Islet precursor cell (in vitro differentiated cells): ENCODE measurements around the gene WSCD2.

Source experiments
- DNase-seq: peaks from one replicate; pipeline ENCODE4 v3.0.0-alpha.2; 2018

WSCD2 gene

DNA sequence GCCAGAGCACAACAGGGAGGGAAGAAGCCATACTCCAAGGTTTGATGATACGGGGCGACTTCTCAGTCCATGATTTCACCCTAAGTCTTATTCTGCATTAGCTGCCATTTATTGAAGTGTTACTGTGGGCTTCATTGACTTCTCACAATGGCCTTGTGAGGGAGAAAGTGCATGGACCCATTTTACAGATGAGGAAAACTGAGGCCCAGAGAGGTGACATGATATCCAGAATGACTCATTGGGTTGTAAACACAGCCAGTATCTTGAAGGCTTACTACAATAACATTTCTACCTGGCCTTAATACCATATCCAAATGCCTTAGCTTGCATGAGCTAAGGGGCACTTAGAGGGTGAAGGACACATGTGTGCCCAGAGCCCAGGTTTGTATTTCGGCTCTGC, 109.4 kb downstream of the WSCD2 start:
- no peak for DNase-seq

DNA sequence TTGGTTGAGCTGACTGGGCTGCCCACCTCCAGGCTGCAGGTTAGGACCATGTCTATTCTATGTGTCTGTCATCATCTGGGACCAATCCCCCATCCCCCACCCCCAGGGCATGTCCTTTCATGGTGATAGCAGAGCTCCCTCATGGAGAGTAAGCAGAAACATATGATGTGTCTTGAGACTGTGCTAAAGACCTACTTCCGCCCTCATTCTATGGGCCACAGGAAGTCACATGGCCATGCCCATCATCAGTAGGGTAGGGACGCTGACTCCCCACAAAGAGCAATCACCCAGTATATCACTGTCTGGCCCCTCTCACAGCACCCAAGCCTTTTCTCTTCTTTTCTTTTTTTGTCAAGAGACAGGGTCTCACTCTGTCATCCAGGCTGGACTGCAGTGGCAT, 110.3 kb downstream of the WSCD2 start:
- no peak for DNase-seq

DNA sequence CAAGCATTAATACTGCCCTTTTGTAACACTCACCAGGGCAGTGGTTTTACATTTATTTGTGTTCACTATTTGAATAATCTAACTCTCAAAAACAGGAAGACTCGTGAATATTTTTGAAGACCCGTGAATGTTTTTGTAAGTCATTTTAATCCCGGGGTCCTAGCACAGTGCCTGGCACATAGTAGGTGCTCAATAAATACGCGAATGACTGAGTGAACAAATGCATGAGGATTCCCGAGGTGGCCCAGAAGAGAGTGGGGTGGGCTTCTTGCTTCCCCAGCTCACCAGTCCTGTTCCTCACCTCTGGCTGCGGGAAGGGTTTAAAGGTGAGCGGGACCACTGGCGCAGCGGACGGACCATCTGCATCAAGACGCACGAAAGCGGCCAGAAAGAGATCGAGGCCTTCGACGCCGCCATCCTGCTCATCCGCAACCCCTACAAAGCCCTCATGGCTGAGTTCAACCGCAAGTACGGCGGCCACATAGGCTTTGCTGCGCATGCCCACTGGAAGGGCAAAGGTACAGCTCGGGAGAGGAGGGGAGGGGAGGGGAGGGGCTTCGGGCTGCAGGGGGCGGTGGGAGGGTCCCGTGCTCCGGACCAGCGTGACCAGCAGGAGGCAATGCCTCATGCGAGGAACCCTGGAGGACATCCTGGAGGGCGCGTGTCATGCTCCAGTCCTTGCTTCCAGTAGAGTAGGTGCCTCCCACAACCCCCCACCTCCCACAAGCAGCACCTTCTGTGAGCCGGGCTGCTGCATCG, 111.1 kb downstream of the WSCD2 start:
- peak; percentile 74 for DNase-seq

DNA sequence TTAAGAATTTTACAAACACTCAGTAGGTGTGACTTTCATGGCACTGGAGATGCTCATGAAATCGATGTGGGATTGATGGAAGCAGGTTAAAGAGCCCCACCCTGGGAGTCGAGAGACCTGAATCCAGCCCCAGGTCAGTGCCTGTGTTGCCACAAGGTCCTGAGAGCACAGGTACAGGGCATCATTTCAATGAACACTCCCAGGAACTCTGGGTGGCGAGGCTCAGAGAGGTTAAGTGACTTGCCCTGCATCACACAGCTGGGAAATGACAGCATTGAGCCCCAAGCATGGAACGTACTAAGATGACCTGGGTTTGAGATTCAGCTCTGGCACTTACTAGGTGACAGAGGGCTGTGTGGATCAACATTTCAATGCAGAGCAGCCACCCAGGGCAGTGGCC, 111.8 kb downstream of the WSCD2 start:
- no peak for DNase-seq

DNA sequence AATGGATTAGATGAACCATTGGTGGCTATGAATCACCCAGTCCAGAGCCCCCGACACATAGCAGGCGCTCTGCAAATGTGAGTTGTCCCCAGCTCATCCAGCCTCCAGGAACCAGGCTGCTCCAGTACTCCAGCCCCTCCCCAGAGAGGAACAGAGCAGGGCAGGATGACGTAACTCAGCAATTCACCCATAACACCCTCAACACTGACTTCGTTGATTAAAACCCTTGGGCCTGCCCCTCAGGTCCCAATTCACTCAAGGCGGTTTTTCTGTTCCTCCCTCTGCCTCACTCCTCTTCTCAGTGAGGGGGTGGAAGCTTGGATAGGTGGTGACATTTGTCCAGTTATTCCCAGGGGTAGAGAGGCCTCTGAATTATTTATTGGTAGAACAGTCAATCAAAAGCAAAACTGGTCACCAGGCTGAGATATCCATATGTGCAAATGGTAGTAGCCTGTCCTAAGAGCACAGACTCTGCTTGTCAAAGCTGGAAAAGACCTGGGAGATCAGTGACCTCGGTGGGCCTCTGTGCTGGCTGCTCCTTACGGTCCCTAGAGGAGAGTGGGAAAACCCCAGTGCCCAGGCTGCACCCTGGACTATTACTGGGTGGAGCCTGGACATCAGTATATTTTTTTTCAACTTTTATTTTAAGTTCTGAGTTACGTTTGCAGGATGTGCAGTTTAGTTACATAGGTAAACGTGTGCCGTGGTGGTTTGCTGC, 113.1 kb downstream of the WSCD2 start:
- DNase-seq = peak; percentile 90

DNA sequence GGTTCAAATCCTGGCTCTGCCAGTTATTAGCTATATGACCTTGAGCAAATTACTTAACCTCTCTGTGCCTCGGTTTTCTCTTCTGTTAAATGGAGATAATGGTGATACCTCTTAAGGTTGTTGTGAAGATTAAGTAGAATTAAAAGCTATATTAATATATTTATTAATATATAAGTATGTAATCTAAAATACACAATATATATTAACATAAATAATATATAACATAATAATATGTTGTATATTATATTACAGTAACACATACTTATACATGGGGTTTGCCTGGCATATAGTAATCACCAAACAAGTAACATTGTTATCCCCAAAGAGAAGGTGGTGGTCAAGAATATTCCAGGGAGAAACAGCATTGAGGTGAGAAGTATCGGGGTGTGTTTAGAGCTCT, 118.0 kb downstream of the WSCD2 start:
- DNase-seq = no peak

DNA sequence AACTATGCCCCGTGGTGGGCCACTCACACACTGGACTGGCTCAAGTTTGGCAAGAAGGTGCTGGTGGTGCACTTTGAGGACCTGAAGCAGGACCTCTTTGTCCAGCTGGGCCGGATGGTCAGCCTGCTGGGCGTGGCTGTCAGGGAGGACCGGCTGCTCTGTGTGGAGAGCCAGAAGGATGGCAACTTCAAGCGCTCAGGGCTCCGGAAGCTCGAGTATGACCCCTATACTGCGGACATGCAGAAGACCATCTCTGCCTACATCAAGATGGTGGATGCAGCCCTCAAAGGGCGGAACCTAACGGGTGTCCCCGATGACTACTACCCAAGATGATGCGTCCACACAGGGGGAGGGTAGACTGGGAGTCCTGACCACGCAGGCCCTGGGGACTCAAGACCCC, 118.9 kb downstream of the WSCD2 start:
- no peak for DNase-seq

DNA sequence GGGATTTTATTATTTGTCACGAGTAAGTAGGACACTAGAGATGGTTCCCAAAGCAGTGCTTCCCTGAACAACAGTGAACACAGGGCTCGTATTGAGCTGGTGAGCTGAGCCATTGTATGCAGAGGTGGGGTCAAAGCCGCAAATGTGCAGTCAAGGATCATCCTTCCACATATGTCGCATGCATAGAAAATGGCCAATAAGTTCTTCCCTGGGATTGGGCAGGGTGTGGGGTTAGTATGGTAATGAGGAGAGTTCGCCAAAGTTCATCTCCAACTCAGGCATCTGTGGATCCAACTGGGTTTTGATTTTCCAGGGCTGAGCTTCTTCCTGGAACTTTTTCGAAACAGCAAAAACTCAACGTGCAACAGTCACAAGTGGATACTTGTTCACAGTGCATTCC, 123.4 kb downstream of the WSCD2 start:
- no peak for DNase-seq

DNA sequence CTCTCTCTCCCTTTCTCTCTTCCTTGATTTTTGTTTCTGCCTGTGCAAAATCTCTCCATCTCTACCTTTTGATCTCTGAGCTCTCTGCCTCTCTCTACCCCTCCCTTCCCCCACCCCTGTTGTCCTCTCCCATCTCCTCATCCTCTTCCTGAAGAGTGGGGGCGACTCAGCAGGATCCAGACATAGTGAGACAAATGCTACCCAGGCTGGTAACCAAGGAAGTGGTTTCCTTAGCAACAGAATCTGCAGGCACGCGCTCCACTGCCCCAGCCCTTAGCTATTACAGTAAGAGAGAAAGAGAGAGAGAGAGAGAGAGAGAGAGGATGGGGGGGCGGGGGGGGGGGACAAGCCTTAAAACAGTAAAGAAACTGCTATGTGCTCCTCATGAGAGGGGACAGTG, 124.5 kb downstream of the WSCD2 start:
- DNase-seq = no peak

DNA sequence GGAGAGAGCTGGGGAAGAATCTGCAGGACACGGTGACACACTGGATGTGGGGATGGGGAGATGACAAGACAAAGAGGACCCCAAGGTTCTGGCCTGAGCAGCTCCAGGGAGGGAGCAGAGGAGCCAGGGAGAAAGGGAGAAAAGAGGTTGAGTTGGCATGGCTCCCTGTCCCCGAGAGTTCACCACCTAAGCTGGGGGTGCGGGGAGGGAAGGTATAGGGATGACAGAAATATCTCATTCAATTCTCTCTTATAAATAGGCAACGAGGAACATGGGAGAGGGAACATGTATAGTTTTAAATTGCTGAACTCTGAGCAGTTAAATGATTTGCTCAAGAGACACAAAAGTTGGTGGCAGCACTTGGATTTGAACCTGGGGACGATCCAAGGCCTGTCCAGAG, 124.9 kb downstream of the WSCD2 start:
- no peak for DNase-seq

DNA sequence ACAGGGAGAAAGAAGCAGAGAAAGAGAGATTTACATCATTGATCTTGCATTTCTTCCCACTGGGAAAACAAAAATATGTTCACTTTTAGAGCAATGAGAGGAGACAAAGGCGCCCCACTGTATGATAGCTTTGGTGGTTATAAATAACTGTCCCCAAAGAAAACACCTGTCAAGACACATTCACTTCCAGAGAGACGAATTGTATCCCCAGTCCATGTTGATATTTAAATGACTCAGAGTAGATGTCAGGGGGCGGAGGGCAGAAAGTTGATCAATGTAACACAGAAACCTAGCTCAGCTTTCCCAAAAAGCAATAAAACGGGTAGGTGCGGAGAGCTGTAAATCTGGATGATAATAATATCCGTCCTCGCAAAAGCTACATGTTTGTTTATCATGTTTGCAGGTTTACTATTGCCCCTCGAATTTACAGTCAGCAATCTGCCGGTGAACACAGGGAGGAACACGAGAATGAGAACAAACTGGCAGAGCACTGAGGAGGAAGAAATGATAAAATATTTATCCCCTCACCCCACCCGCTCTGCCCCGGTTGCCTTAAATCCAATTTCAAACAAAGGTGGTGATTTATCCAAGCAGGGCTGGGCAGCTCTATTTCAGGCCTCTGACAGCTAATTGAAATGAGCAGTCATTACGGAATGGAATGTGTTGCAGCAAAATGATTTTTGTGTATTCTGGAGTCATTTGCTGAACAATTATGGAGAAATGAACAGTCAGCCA, 125.6 kb downstream of the WSCD2 start:
- no peak for DNase-seq

DNA sequence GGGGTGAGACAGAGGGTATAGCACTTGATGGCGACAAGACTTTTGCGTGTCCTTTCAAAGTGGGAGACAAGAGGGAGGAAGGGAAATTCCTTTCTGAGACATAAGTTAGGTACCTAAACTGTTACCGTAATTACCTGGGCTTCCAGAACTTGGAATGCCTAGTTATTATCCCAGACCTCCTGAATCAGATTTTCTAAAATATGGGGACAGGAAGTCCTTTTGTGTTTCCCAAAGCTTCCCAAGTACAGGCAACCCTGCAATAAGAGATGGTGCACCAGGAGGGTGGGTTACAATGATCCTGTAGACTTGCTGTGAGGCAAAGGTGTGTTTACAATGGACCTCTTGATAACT, 126.1 kb downstream of the WSCD2 start:
- no peak for DNase-seq

DNA sequence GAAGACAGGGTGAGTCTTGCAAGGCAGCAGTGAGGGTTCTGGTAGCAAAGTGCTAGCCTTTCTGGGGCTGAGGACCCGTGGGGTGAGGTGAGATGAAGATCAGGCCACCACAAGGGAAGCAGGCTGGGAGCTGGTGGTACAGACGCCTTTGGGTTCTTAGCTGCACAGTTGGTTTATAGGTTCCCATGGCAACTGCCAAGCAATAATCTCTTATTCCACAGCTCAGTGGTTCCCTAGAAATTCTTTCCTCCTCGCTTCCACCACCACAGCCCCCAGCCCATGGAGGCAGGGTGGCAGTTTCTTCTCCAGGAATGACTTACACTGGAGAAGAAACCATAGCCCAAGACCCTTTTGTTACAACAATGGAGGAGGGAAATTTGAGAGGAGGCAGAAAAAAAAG, 127.9 kb downstream of the WSCD2 start:
- DNase-seq = no peak

DNA sequence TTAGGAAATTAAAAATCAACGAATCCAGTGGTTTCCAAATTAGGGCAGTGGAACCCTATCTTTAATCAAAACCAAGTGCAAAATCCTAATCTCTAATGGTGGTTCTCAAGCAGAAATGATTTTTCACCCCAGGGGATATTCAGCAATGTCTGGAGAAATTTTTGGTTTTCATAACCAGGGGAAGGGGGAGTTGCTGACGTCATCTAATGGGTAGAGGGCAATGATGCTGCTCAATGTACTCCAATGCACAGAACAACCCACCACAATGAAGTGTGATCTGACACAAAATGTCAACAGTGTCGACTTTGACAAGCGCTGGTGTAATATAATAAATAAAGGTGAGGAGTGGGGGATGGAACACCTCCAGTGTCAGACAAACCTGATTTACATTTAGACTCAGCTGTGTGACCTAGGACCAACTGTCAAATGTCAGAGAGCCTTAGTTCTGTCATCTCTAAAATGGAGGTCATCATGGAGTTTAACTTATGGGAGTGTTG, 128.6 kb downstream of the WSCD2 start:
- no peak for DNase-seq

DNA sequence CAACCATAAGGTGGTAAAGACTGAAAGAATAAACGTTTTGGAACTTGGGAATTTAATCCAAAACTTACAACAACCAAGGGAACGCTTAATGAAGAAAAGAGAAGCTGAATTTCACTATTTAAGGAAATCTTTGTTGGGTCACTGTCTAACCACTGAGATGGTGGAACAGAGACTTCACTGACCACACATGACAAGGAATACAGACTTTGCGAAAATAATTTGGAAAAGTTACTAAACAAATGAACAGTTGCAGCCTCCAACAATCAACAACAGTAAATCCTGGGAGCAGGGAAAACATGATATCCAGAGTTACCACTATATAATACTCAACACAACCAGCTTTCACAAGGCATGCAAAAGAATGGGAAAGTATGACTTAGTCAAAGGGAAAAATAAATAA, 131.0 kb downstream of the WSCD2 start:
- DNase-seq = no peak

DNA sequence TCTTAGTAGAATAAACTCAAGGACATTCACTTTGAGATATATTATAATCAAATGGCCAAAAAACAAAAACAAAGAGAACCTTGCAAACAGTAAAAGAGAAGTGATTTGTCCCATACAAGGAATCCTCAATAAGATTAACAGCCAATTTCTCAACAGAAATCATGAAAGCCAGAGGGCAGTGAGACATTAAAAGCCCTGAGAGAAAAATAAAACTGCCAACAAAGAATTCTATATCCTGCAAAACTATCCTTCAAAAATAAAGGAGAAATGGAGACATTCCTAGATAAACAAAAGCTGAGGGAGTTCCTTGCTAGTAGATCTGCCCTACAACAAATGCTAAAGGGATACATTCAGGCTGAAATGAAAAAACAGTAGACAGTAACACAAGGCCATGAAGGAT, 131.9 kb downstream of the WSCD2 start:
- no peak for DNase-seq

DNA sequence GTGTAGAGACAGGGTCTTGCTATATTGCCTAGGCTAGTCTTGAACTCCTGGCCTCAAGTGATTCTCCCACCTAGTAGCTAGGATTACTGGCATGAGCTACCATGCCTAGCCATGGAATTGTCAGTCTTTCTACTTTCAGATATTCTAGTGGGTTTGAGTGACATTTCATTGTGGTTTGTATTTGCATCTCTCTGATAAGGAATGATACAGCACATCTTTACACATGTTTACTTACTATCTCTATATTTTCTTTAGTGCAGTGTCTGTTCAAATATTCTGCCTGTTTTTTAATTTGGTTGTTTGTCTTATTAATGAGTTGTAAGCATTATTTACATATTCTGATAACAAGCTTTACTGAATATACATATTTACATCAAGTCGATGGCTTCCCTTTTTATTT, 136.4 kb downstream of the WSCD2 start:
- no peak for DNase-seq

DNA sequence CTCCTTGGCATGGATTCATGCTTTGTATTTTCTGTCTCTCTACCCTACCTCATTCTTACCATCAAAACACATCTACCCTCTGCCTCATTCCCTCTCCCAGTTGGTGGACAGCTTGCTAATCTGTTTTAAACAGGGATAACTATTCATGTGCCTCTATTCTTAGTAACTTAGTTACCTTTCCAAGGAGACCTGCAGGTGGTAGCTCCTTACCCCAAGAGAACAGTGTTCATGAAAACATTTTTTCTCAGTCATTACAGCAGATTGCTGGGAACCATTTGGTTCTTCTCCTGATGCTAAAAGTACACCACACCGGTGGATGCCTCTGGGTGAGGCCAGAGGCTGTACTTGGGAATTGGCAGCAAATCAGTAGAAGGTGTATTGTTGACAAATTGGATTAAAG, 137.0 kb downstream of the WSCD2 start:
- DNase-seq = no peak

DNA sequence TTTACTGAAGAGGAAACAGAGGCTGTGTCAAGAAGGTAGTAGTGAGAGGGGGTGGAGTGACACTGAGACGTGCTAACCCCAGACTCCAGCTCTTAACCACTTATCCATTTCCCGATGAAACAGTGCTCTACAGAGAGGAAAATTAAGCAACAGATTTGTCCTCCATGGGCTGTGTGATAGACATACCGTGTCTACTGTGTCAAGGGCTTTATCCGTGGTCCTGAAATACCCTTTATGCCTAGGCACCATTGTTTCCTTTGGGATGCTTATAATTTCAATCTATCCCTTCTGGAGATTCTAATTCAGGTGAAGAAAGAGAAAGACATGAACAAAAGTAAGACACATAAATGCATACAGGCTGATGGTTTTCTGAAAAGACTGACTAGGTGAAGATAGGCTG, 138.4 kb downstream of the WSCD2 start:
- DNase-seq = no peak

DNA sequence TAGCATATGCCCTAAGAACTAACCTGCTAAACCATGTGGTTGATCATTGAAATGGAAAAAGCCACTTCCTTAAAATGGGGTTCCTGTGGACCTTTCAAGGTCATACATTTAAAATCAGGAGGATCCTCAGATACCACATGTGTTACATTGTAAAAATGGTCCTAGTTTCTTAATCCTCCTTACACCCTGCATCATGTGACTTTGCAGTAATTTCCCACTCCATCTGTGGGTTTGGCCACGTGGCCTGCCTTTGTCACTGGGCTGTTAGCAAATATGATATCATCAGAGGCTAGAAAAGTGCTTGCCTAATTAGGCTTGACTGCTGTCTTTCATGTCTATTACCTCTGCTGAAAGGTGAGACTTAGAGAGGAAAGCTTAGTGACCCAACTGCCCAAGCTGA, 139.3 kb downstream of the WSCD2 start:
- no peak for DNase-seq

DNA sequence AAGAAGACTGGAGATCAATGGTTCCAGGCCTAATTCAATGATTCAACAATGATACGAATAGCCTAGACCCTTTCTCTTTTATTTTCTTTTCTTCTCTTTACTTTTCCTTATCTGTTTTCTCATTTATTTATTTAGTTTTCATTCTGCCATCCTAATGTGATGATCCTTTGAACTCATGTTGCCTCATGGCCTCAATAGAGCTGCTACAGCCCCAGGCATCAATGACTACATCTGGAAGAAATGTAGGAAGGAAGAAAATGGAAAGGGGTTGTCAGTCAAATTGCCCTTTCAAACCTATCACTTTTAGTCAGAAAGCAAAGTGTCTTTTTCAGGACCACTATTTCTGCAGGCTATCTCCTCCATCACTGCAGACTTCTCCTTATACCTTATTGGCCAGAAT, 140.1 kb downstream of the WSCD2 start:
- DNase-seq = no peak

DNA sequence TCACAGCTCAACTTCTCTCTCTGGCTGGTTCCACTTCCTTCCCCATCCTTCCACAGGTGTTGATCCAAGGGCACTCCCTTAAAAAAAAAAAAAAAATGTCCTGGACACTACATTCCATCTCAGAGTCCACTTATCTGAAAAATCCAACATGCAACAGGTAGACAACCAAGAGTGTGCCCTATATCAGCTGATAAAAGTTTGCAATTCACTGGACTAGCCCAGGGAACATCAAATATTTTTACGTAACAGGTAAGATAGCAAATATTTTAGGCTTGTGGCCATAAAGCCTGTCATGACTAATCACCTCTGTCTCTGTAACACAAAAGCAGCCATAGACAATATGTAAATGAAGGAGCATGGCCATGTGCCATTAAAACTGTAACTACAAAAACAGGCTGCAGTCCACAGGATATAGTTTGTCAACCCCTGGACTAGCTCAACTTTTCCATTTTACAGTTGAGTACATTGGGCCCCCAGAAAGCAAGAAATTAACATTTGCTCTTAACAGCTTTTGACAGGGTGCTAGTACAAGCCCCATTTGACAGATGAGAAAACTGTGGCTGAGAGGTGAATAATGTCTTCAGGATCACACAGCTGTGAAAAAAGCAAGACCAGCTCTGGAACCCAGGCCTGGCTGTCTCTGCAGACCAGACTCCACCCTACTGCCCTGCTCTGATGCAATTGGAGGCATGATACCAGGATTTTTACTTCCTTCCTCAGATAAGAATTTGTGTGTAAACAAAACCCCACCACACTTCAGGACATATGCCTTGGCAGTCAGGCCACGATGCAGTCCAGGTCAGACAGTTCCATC, 141.2 kb downstream of the WSCD2 start:
- DNase-seq = no peak

DNA sequence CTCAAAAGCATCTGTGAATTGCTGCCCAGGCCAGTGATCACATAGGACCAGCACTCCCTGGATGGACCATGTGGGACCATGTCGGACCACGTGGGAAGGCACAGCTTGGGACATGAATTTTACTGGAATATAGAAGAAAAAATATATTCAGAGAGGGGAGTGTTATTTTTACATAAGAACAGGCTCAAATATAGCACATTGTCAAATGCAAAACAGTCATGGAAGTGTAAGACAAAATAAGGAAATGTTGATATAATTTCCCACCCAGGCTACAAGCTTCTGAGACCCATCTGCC, 141.7 kb downstream of the WSCD2 start:
- DNase-seq = no peak
